ENCODE data around the gene AQP9.

AQP9 gene

GRCh38 chr15:58146211-58146610 lies 8.0 kb downstream of the AQP9 start:
- ATAC-seq, result no peak
- TF ChIP-seq ZFP30 (CRISPR knock-in tag; IDR thresholded peaks at IDR 0.05), result no peak
- TF ChIP-seq BACH2 (CRISPR knock-in tag; IDR thresholded peaks at IDR 0.05; ENCODE audit: borderline replicate concordance), result no peak
- no peak for TF ChIP-seq SNAI2 (CRISPR knock-in tag; IDR thresholded peaks at IDR 0.05)
- TF ChIP-seq ZNF565 (CRISPR knock-in tag; conservative IDR thresholded peaks at IDR 0.05; ENCODE audit: low read depth), result no peak
- no peak for TF ChIP-seq POU6F1 (CRISPR knock-in tag; IDR thresholded peaks at IDR 0.05; ENCODE audit: borderline replicate concordance, low read depth)
- no peak for TF ChIP-seq ISL1 (CRISPR knock-in tag; IDR thresholded peaks at IDR 0.05)
- no peak for TF ChIP-seq ZFP3 (CRISPR knock-in tag; IDR thresholded peaks at IDR 0.05)
- no peak for TF ChIP-seq PPARA (CRISPR knock-in tag; IDR thresholded peaks at IDR 0.05; ENCODE audit: borderline replicate concordance)
- TF ChIP-seq TOX (CRISPR knock-in tag; IDR thresholded peaks at IDR 0.05; ENCODE audit: borderline replicate concordance), result no peak
- TF ChIP-seq CSDC2 (CRISPR knock-in tag; IDR thresholded peaks at IDR 0.05), result no peak
- no peak for TF ChIP-seq ARNTL (CRISPR knock-in tag; IDR thresholded peaks at IDR 0.05; ENCODE audit: borderline replicate concordance, low read depth)
- TF ChIP-seq ZNF8 (CRISPR knock-in tag; IDR thresholded peaks at IDR 0.05), result no peak
- TF ChIP-seq RARB (CRISPR knock-in tag; IDR thresholded peaks at IDR 0.05), result no peak
- no peak for TF ChIP-seq ZC3H10 (CRISPR knock-in tag; IDR thresholded peaks at IDR 0.05)

- ATAC-seq, result no peak
- TF ChIP-seq OSR1 (CRISPR knock-in tag; IDR thresholded peaks at IDR 0.05) (no peak), TOX (CRISPR knock-in tag; IDR thresholded peaks at IDR 0.05; ENCODE audit: borderline replicate concordance) (no peak), GLIS3 (CRISPR knock-in tag; IDR thresholded peaks at IDR 0.05) (no peak), PATZ1 (CRISPR knock-in tag; IDR thresholded peaks at IDR 0.05; ENCODE audit: borderline replicate concordance) (no peak), SNAI2 (CRISPR knock-in tag; IDR thresholded peaks at IDR 0.05) (no peak), TSHZ2 (CRISPR knock-in tag; IDR thresholded peaks at IDR 0.05) (no peak), CSRNP3 (CRISPR knock-in tag; IDR thresholded peaks at IDR 0.05) (no peak), RARB (CRISPR knock-in tag; IDR thresholded peaks at IDR 0.05) (no peak), ISL1 (CRISPR knock-in tag; IDR thresholded peaks at IDR 0.05) (no peak), ZNF8 (CRISPR knock-in tag; IDR thresholded peaks at IDR 0.05) (no peak), ZC3H10 (CRISPR knock-in tag; IDR thresholded peaks at IDR 0.05) (no peak), ZFP3 (CRISPR knock-in tag; IDR thresholded peaks at IDR 0.05) (no peak), POU6F1 (CRISPR knock-in tag; IDR thresholded peaks at IDR 0.05; ENCODE audit: borderline replicate concordance, low read depth) (no peak), ESRRG (CRISPR knock-in tag; IDR thresholded peaks at IDR 0.05) (no peak)
These were observed 8.6 kb downstream of the AQP9 start for GRCh38 chr15:58146749-58147148.

GRCh38 chr15:58147171-58147611 lies 9.0 kb downstream of the AQP9 start:
- no peak for ATAC-seq
- no peak for TF ChIP-seq PATZ1 (CRISPR knock-in tag; IDR thresholded peaks at IDR 0.05; ENCODE audit: borderline replicate concordance)
- no peak for TF ChIP-seq ZNF70 (CRISPR knock-in tag; IDR thresholded peaks at IDR 0.05)
- no peak for TF ChIP-seq CSRNP3 (CRISPR knock-in tag; IDR thresholded peaks at IDR 0.05)
- TF ChIP-seq ZFP30 (CRISPR knock-in tag; IDR thresholded peaks at IDR 0.05), result no peak
- TF ChIP-seq ESRRG (CRISPR knock-in tag; IDR thresholded peaks at IDR 0.05), result no peak
- TF ChIP-seq ISL1 (CRISPR knock-in tag; IDR thresholded peaks at IDR 0.05), result no peak
- TF ChIP-seq ZFP3 (CRISPR knock-in tag; IDR thresholded peaks at IDR 0.05), result no peak
- no peak for TF ChIP-seq TCF4 (CRISPR knock-in tag; IDR thresholded peaks at IDR 0.05; ENCODE audit: borderline replicate concordance)
- TF ChIP-seq ARNTL (CRISPR knock-in tag; IDR thresholded peaks at IDR 0.05; ENCODE audit: borderline replicate concordance, low read depth), result no peak
- TF ChIP-seq SNAI2 (CRISPR knock-in tag; IDR thresholded peaks at IDR 0.05), result no peak
- no peak for TF ChIP-seq RARB (CRISPR knock-in tag; IDR thresholded peaks at IDR 0.05)
- TF ChIP-seq TOX (CRISPR knock-in tag; IDR thresholded peaks at IDR 0.05; ENCODE audit: borderline replicate concordance), result no peak
- no peak for TF ChIP-seq PPARA (CRISPR knock-in tag; IDR thresholded peaks at IDR 0.05; ENCODE audit: borderline replicate concordance)
